ENCODE measurements around the gene ALDH16A1. TPM values are rescaled to one million over a fixed set of nuclear protein-coding genes. Genes with fewer than 3 reads are reported as not detected.

ALDH16A1 gene
- total and polyA plus RNA-seq, 10 of the 15 experiments (the other 5 are each of a cell fraction or from before 2014, with no cell fraction given): 1.7 to 49.3 (median 18.1) TPM

- Histone ChIP-seq H3K9ac (ENCODE audit: control insufficient read depth, insufficient read depth, low read length) (no peak overlapping the region), H3K4me2 (ENCODE audit: control insufficient read depth, insufficient read depth) (no peak overlapping the region), H3K79me2 (ENCODE audit: control insufficient read depth, insufficient read depth, low read length) (no peaks in the 10 kb centered on the region), H2AFZ (ENCODE audit: control insufficient read depth, low read depth, low read length) (no peak overlapping the region), H3K4me1 (ENCODE audit: control insufficient read depth, insufficient read depth, low read length) (no peaks in the 10 kb centered on the region), H4K20me1 (ENCODE audit: control insufficient read depth, insufficient read depth) (no peaks in the 10 kb centered on the region), H3K36me3 (ENCODE audit: control insufficient read depth in 2 of 2, insufficient read depth in 2 of 2, low read length in 1 of 2) (no peaks in the 10 kb centered on the region), H3K27ac (ENCODE audit: control insufficient read depth, insufficient read depth) (no peak overlapping the region), H3K9me3 (replicated peaks; ENCODE audit: control insufficient read depth, insufficient read depth, low read length) (no peaks in the 10 kb centered on the region), H3K4me3 (no peak overlapping the region), H3K27me3 (replicated peaks in 1 of 2; ENCODE audit: control insufficient read depth in 2 of 2, insufficient read depth in 2 of 2, low read length in 1 of 2) (peaks cover 8 to 20% of the 10 kb centered on the region in 2 experiments)
- in situ Hi-C loops (cut with MboI): loop anchor here (5.0 kb wide), 1 partner anchor 43 kb away; no protein-coding TSS in a partner anchor
- CTCF ChIA-PET: interaction anchor here (0.6 to 2.2 kb wide), 8 partner anchors 9 to 227 kb away, joined by 3 to 8 read pairs (median 4); partner anchors contain the start of genes FLT3LG and GFY
- ATAC-seq (no peak), FAIRE-seq (no peak), DNase-seq (ENCODE audit: low read depth, low spot score) (no peak)
- RAD21 ChIA-PET (ENCODE audit: unreplicated experiment): interaction anchor here (1.1 kb wide), 1 partner anchor 44 kb away, joined by 4 read pairs; no protein-coding TSS in a partner anchor
- no peak for TF ChIP-seq CREM (IDR thresholded peaks at IDR 0.05; ENCODE audit: low read depth)
- TF ChIP-seq POLR2AphosphoS5 (IDR thresholded peaks at IDR 0.05; ENCODE audit: low read length): no peak
- no peak for TF ChIP-seq ETV6 (conservative IDR thresholded peaks at IDR 0.05 in 1 of 2, IDR thresholded peaks at IDR 0.05 in 1 of 2; ENCODE audit: borderline replicate concordance in 1 of 2, low read depth in 1 of 2)
- no peak for TF ChIP-seq CEBPB (IDR thresholded peaks at IDR 0.05; ENCODE audit: borderline replicate concordance in 1 of 2, low read depth in 2 of 2, low read length in 2 of 2)
- no peak for TF ChIP-seq CHD2 (IDR thresholded peaks at IDR 0.05; ENCODE audit: borderline replicate concordance, low read depth, low read length)
- no peak for TF ChIP-seq MYC (IDR thresholded peaks at IDR 0.05; ENCODE audit: insufficient read depth, insufficient read length, insufficient replicate concordance, low read length, severe bottlenecking)
- no peak for TF ChIP-seq TAF1 (IDR thresholded peaks at IDR 0.05; ENCODE audit: borderline replicate concordance, low read depth, low read length)
- no peak for TF ChIP-seq CBFB (IDR thresholded peaks at IDR 0.05; ENCODE audit: low read depth)
- no peak for TF ChIP-seq BMI1 (IDR thresholded peaks at IDR 0.05; ENCODE audit: borderline replicate concordance)
- TF ChIP-seq CBX3 (IDR thresholded peaks at IDR 0.05; ENCODE audit: borderline replicate concordance, low read depth): no peak
- no peak for TF ChIP-seq ZNF687 (IDR thresholded peaks at IDR 0.05)
- TF ChIP-seq KDM1A (IDR thresholded peaks at IDR 0.05; ENCODE audit: borderline replicate concordance): no peak
- intact Hi-C loops (cut with micrococcal nuclease; ENCODE audit: unreplicated experiment): no loop called here
- SMC1A ChIA-PET (ENCODE audit: uncharacterized antibody, unreplicated experiment): interaction anchor here (0.8 to 1.6 kb wide), 4 partner anchors 40 to 67 kb away, joined by 3 to 5 read pairs (median 3); no protein-coding TSS in a partner anchor
- no TSS peak for BruUV-seq (replicated peaks)
- POLR2A ChIA-PET: no interaction called here
- 79% methylated on average over 10 of the region's 10 CpGs for WGBS (ENCODE audit: insufficient coverage, insufficient replicate concordance, low lambda C conversion rate, missing lambda C conversion rate)
These were observed 17.4 kb upstream of the ALDH16A1 start for GRCh38 chr19:49435670-49436069.

Measured in GM12878 (cell line).